ENCODE data around the gene CHD5.

DNA sequence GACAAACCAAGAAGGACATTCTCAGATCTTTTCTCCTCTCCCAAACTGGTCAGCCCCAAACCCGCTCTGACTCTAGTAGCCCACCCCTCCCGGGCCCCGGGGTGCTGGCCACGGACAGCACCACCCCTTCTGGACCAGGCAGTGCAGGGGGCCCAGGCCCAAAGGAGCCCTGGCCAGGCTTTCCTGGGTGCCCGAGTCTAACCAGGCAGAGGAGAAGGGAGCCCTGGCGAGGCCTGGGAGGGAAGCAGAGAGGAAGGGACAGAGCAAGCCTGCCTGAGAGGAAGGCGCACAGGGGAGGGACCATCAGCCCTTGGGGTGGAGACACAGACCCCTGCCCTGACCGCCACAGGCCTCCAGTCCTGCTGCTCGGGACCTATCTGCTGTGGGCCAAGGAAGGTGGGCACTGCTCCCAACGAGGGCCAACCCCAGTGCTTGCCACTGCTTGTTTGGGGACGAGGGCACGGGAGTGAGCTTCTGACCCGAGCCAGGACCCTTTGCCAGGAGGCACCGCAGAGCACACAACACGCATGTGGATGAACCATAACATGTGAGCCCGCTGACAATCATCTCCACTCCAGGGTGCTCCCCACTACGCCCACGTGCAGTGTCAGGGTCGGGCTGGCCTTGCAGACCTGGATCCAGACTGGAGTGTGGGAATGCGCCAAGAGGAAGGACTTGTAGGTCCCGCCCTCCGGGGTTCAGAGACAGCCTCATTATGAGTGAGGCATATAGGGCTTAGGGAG, 76.8 kb downstream of the CHD5 start:
- no peak for TF ChIP-seq POLR2A (IDR thresholded peaks at IDR 0.05; ENCODE audit: borderline replicate concordance, extremely low read depth, insufficient read depth, insufficient read length)
- TF ChIP-seq FOSL1 (IDR thresholded peaks at IDR 0.05; ENCODE audit: low read depth), result no peak
- TF ChIP-seq, protein P1, sequence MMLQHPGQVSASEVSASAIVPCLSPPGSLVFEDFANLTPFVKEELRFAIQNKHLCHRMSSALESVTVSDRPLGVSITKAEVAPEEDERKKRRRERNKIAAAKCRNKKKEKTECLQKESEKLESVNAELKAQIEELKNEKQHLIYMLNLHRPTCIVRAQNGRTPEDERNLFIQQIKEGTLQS (IDR thresholded peaks at IDR 0.05), result no peak
- TF ChIP-seq, protein P2, sequence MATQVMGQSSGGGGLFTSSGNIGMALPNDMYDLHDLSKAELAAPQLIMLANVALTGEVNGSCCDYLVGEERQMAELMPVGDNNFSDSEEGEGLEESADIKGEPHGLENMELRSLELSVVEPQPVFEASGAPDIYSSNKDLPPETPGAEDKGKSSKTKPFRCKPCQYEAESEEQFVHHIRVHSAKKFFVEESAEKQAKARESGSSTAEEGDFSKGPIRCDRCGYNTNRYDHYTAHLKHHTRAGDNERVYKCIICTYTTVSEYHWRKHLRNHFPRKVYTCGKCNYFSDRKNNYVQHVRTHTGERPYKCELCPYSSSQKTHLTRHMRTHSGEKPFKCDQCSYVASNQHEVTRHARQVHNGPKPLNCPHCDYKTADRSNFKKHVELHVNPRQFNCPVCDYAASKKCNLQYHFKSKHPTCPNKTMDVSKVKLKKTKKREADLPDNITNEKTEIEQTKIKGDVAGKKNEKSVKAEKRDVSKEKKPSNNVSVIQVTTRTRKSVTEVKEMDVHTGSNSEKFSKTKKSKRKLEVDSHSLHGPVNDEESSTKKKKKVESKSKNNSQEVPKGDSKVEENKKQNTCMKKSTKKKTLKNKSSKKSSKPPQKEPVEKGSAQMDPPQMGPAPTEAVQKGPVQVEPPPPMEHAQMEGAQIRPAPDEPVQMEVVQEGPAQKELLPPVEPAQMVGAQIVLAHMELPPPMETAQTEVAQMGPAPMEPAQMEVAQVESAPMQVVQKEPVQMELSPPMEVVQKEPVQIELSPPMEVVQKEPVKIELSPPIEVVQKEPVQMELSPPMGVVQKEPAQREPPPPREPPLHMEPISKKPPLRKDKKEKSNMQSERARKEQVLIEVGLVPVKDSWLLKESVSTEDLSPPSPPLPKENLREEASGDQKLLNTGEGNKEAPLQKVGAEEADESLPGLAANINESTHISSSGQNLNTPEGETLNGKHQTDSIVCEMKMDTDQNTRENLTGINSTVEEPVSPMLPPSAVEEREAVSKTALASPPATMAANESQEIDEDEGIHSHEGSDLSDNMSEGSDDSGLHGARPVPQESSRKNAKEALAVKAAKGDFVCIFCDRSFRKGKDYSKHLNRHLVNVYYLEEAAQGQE (IDR thresholded peaks at IDR 0.05; ENCODE audit: low read depth), result no peak
- no peak for TF ChIP-seq SIN3A (IDR thresholded peaks at IDR 0.05; ENCODE audit: low read depth)
- TF ChIP-seq, protein P3, sequence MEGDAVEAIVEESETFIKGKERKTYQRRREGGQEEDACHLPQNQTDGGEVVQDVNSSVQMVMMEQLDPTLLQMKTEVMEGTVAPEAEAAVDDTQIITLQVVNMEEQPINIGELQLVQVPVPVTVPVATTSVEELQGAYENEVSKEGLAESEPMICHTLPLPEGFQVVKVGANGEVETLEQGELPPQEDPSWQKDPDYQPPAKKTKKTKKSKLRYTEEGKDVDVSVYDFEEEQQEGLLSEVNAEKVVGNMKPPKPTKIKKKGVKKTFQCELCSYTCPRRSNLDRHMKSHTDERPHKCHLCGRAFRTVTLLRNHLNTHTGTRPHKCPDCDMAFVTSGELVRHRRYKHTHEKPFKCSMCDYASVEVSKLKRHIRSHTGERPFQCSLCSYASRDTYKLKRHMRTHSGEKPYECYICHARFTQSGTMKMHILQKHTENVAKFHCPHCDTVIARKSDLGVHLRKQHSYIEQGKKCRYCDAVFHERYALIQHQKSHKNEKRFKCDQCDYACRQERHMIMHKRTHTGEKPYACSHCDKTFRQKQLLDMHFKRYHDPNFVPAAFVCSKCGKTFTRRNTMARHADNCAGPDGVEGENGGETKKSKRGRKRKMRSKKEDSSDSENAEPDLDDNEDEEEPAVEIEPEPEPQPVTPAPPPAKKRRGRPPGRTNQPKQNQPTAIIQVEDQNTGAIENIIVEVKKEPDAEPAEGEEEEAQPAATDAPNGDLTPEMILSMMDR (IDR thresholded peaks at IDR 0.05 in 2 of 3, conservative IDR thresholded peaks at IDR 0.05 in 1 of 3; ENCODE audit: borderline replicate concordance in 1 of 3, insufficient read depth in 1 of 3, low read depth in 2 of 3, low read length in 2 of 3), result no peak
- TF ChIP-seq TCF7L2 (IDR thresholded peaks at IDR 0.05; ENCODE audit: borderline replicate concordance, extremely low read depth, insufficient read depth, insufficient read length), result no peak
- TF ChIP-seq CEBPB (IDR thresholded peaks at IDR 0.05; ENCODE audit: low read depth), result no peak
